H1 (cell line): ENCODE measurements around the gene JPH3. TPM values are rescaled to one million over a fixed set of nuclear protein-coding genes. Genes with fewer than 3 reads are reported as not detected.

Source experiments
- ASH2L ChIP-seq: fragments of 200-600, 300-600 bp; sonication (generic); IDR thresholded peaks from one replicate; pipeline ENCODE4 v1.7.1; 2017; ENCODE audit warnings: low read length
- E2F6 ChIP-seq: IDR thresholded peaks from 2 replicates; pipeline ENCODE4 v1.6.1; 2012; ENCODE audit warnings: inconsistent platforms
- FOSL1 ChIP-seq: IDR thresholded peaks from 2 replicates; pipeline ENCODE4 v1.6.1; 2011; ENCODE audit warnings: mild to moderate bottlenecking, low read depth, low read length, moderate library complexity; ENCODE audit not compliant: insufficient read depth
- GABPA ChIP-seq: IDR thresholded peaks from 2 replicates; pipeline ENCODE4 v1.6.1; 2011; ENCODE audit warnings: mild to moderate bottlenecking, low read length, moderate library complexity, borderline replicate concordance; ENCODE audit not compliant: insufficient read depth
- KDM4A ChIP-seq: IDR thresholded peaks from one replicate; pipeline ENCODE4 v1.7.1; 2012; ENCODE audit warnings: low read depth, mild to moderate bottlenecking, moderate library complexity, low read length, inconsistent platforms; ENCODE audit not compliant: severe bottlenecking
- MAFK ChIP-seq: IDR thresholded peaks from 2 replicates; pipeline ENCODE4 v1.6.1; 2012; ENCODE audit warnings: low read depth, mild to moderate bottlenecking, improper control_type of control experiment, low read length
- NRF1 ChIP-seq: IDR thresholded peaks from 2 replicates; pipeline ENCODE4 v1.6.1; 2011; ENCODE audit warnings: mild to moderate bottlenecking, low read depth, low read length, improper control_type of control experiment
- POLR2AphosphoS5 ChIP-seq: IDR thresholded peaks from 2 replicates; pipeline ENCODE4 v1.6.1; 2011; ENCODE audit warnings: low read depth, low read length
- RBBP5 ChIP-seq: IDR thresholded peaks from 2 replicates; pipeline ENCODE4 v1.7.1; 2012; ENCODE audit warnings: low read depth, mild to moderate bottlenecking, inconsistent platforms, low read length, moderate library complexity, borderline replicate concordance
- TAF7 ChIP-seq: optimal IDR thresholded peaks from 2 replicates; pipeline ENCODE3; 2011; ENCODE audit warnings: low read depth, mild to moderate bottlenecking, inconsistent platforms, low read length, moderate library complexity, borderline replicate concordance
- polyA plus RNA-seq, 7 experiments: library from polyadenylated mRNA; depleted of rRNA in 3 of 7; stranded (reverse) in 5 of 7; unstranded in 2 of 7; fragments of >200 nt in 5 of 7; fragments of 200-250 nt in 2 of 7; gene quantifications; 1 replicate in 5 of 7; 2 replicates in 1 of 7; 4 replicates in 1 of 7; pipeline versions ENCODE4 v1.2.1 to v1.2.3, GENCODE V29; 2011 to 2013; ENCODE audit warnings: missing spikeins in 2 of 7, mixed read lengths in 2 of 7
- total RNA-seq: library from RNA; stranded (reverse); fragmentation: NEBNext Ultra II Directional; extraction: Animal tissue kit (Norgen Biotek cat#: 25700); gene quantifications from 2 replicates; pipeline ENCODE4 v1.2.1, GENCODE V29; 2021
- TF ChIP-seq, protein P1 (sequence below): IDR thresholded peaks from 2 replicates; pipeline ENCODE4 v1.6.1; 2011; ENCODE audit warnings: low read length, improper control_type of control experiment

Gene JPH3
- total and polyA plus RNA-seq, 2 of the 8 experiments (the other 6 are each of a cell fraction or from before 2014, with no cell fraction given), result 10.3 to 28.3 TPM

DNA sequence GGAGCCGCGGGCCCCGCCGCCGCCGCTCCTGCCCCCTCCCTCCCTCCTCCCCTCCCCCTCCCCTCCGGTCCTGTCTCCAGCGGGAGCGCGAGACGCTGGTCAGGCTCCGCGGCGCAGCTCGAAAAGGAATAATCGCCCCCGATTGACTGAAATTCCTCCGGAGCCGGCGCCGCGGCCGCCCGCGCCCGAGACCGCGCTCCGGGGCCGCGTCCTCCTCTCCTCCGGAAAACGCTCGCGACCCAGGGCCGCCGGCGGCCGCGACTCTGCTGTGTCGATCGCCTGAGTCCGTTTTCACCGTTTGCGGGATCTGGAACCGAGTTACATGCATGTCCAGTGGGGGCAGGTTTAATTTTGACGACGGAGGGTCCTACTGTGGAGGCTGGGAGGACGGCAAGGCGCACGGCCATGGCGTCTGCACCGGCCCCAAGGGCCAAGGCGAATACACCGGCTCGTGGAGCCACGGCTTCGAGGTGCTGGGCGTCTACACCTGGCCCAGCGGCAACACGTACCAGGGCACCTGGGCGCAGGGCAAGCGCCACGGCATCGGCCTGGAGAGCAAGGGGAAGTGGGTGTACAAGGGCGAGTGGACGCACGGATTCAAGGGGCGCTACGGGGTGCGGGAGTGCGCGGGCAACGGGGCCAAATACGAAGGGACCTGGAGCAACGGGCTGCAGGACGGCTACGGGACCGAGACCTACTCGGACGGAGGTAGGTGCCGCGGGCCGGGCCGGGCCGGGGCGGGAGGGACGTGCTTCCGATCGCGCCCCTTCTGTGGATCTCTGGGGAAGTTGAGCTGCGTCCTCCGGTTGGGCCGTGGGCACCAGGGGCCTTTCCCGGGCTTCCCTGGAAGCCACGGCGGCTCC lies 744 bp downstream of the JPH3 start (continued):
- TF ChIP-seq FOSL1, result no peak
- no peak for TF ChIP-seq GABPA
- TF ChIP-seq NRF1, result no peak
- no peak for TF ChIP-seq POLR2AphosphoS5
- TF ChIP-seq TAF7, result no peak
- peak; percentile 61 for TF ChIP-seq ASH2L
- TF ChIP-seq E2F6, result no peak
- TF ChIP-seq MAFK, result no peak
- TF ChIP-seq, protein P1, sequence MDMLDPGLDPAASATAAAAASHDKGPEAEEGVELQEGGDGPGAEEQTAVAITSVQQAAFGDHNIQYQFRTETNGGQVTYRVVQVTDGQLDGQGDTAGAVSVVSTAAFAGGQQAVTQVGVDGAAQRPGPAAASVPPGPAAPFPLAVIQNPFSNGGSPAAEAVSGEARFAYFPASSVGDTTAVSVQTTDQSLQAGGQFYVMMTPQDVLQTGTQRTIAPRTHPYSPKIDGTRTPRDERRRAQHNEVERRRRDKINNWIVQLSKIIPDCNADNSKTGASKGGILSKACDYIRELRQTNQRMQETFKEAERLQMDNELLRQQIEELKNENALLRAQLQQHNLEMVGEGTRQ, result no peak
- peak; percentile 71; the same call in 1 of the 2 replicates for TF ChIP-seq RBBP5
- TF ChIP-seq KDM4A, result peak; percentile 88
